ENCODE measurements around the gene CDKAL1.
"Not testable (repeated sequence)": the region's sequence is repeated elsewhere in the genome, so short reads cannot be mapped to it uniquely, and the experiment has no call there.

The CDKAL1 gene

GRCh38 chr6:20819774-20820400, 285.6 kb downstream of the CDKAL1 start:
- DNase-seq (ENCODE audit: low read depth, low spot score), result no peak
- TF ChIP-seq, protein P1, sequence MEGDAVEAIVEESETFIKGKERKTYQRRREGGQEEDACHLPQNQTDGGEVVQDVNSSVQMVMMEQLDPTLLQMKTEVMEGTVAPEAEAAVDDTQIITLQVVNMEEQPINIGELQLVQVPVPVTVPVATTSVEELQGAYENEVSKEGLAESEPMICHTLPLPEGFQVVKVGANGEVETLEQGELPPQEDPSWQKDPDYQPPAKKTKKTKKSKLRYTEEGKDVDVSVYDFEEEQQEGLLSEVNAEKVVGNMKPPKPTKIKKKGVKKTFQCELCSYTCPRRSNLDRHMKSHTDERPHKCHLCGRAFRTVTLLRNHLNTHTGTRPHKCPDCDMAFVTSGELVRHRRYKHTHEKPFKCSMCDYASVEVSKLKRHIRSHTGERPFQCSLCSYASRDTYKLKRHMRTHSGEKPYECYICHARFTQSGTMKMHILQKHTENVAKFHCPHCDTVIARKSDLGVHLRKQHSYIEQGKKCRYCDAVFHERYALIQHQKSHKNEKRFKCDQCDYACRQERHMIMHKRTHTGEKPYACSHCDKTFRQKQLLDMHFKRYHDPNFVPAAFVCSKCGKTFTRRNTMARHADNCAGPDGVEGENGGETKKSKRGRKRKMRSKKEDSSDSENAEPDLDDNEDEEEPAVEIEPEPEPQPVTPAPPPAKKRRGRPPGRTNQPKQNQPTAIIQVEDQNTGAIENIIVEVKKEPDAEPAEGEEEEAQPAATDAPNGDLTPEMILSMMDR (IDR thresholded peaks at IDR 0.05; ENCODE audit: insufficient read depth, low read length, missing control alignments), result no peak
- ChIA-PET POLR2A (no interaction called here), CTCF (no interaction called here)
- H3K4me3 ChIP-seq (ENCODE audit: low read depth, low read length), result no peak overlapping the region

GRCh38 chr6:20826378-20826777, 292.1 kb downstream of the CDKAL1 start:
- TF ChIP-seq, protein P1 (IDR thresholded peaks at IDR 0.05; ENCODE audit: insufficient read depth, low read length, missing control alignments), result no peak
- CTCF ChIA-PET, result no interaction called here
- no peak overlapping the region for H3K4me3 ChIP-seq (ENCODE audit: low read depth, low read length)
- POLR2A ChIA-PET, result no interaction called here
- no peak for DNase-seq (ENCODE audit: low read depth, low spot score)

DNA sequence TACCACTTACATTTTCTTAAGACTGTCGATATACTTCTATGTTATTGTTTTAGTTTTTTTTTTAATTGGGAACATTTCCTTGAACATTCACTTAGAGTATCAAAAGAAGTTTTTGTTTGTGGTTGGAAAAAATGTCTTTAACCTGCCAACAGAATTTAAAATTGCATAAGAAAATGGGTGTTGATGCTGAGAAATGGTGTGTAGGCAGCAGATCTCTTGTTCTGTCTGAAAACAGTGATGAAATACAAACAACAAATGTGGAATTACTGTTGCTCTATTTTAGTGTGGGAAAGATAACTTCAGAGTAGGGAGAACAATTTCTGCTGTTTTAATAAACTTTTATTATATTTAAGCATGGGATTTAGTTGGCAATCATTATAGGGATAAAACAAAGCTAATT, 293.5 kb downstream of the CDKAL1 start:
- DNase-seq (ENCODE audit: low read depth, low spot score), result peak; percentile 51
- CTCF ChIA-PET, result interaction anchor here (1.2 kb wide), 1 partner anchor 761 kb away, joined by 3 read pairs; no protein-coding TSS in a partner anchor
- POLR2A ChIA-PET, result no interaction called here
- TF ChIP-seq, protein P1 (IDR thresholded peaks at IDR 0.05; ENCODE audit: insufficient read depth, low read length, missing control alignments), result no peak
- no peak overlapping the region for H3K4me3 ChIP-seq (ENCODE audit: low read depth, low read length)

- ChIA-PET POLR2A (no interaction called here), CTCF (no interaction called here)
- H3K4me3 ChIP-seq (ENCODE audit: low read depth, low read length), result no peak overlapping the region
Observed at GRCh38 chr6:20830576-20830975, 296.3 kb downstream of the CDKAL1 start.

GRCh38 chr6:20831251-20831650, 297.0 kb downstream of the CDKAL1 start:
- DNase-seq (ENCODE audit: low read depth, low spot score); POLR2A ChIA-PET; CTCF ChIA-PET; H3K4me3 ChIP-seq (ENCODE audit: low read depth, low read length): not testable (repeated sequence)

More at GRCh38 chr6:20830576-20830975, 296.3 kb downstream of the CDKAL1 start:
- DNase-seq (ENCODE audit: low read depth, low spot score), result no peak
- TF ChIP-seq, protein P1 (IDR thresholded peaks at IDR 0.05; ENCODE audit: insufficient read depth, low read length, missing control alignments), result no peak

DNA sequence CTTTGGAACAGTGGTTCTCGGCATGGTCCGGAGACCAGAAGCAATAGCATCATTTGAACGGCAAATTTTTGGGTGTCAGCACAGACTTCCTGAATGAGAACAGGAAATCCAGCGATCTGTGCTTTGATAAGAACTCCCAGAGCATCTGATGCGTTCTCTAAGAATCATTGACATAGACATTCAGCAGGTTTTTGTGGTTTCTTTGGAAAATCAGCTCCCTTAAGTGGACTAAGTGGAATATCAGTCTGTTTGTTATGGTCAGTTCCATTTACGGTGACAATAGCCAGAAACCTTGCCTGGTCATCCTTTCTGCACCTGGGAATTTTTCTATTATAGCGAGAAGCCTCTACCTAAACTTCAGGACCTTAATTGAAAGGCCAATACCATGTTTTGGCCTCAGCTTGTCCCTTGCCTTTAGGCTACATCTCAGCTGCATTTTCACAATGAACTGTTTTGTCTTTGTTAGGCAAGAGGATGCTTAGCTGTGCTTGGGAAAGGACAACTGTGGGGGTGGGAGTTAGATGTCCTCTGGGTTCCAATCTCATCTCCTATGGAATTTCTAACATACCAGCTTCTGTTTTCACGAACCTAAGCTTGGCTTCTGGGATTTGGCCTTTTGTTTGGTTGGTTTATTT, 299.7 kb downstream of the CDKAL1 start:
- CTCF ChIA-PET, result interaction anchor here (1.2 kb wide), 1 partner anchor 35 kb away, joined by 3 read pairs; no protein-coding TSS in a partner anchor

More for the DNA sequence above, 299.7 kb downstream of the CDKAL1 start:
- DNase-seq (ENCODE audit: low read depth, low spot score), result no peak
- TF ChIP-seq, protein P1 (IDR thresholded peaks at IDR 0.05; ENCODE audit: insufficient read depth, low read length, missing control alignments), result no peak
- no peak overlapping the region for H3K4me3 ChIP-seq (ENCODE audit: low read depth, low read length)
- POLR2A ChIA-PET, result no interaction called here
